HFFc6 (cell line): ENCODE measurements around the gene STEAP4. TPM values are rescaled to one million over a fixed set of nuclear protein-coding genes. Genes with fewer than 3 reads are reported as not detected.

Experiments
- DNase-seq: peaks from one replicate; pipeline ENCODE4 v3.0.0-alpha.2; 2018
- H3K27ac Mint-ChIP-seq: 2 replicates; pipeline ENCODE4 v1.8.0; 2020; ENCODE audit warnings: mild to moderate bottlenecking, mixed read lengths
- H3K27me3 Mint-ChIP-seq: 2 replicates; pipeline ENCODE4 v1.8.0; 2021; ENCODE audit warnings: mild to moderate bottlenecking, moderate library complexity, mixed read lengths; ENCODE audit not compliant: insufficient read depth
- H3K36me3 Mint-ChIP-seq: 2 replicates; pipeline ENCODE4 v1.8.0; 2021; ENCODE audit warnings: low read depth, mixed read lengths
- H3K4me1 Mint-ChIP-seq: 2 replicates; pipeline ENCODE4 v1.8.0; 2020; ENCODE audit warnings: low read depth, mixed read lengths
- H3K4me3 Mint-ChIP-seq: 2 replicates; pipeline ENCODE4 v1.8.0; 2020; ENCODE audit warnings: mild to moderate bottlenecking, moderate library complexity, mixed read lengths
- H3K9me3 Mint-ChIP-seq: 2 replicates; pipeline ENCODE4 v1.8.0; 2020; ENCODE audit warnings: mild to moderate bottlenecking, mixed read lengths
- CTCF ChIP-seq: fragments of 200-600 bp; sonication (generic); IDR thresholded peaks from 2 replicates; pipeline ENCODE4 v1.5.0; 2021; ENCODE audit warnings: antibody characterized with exemption, mild to moderate bottlenecking
- total RNA-seq, 6 experiments: library from RNA; stranded (reverse); fragmentation: NEBNext Ultra II Directional; extraction: Animal tissue kit (Norgen Biotek cat#: 25700); gene quantifications; 2 replicates in 1 of 6; 3 replicates in 5 of 6; pipeline ENCODE4 v1.2.3, GENCODE V29; 2021

STEAP4 gene
- total RNA-seq, 6 experiments from 2014 or later: not detected

GRCh38 chr7:88307823-88308222, 1.1 kb upstream of the STEAP4 start:
- peaks cover 13% of the 10 kb centered on the region for H3K9me3 Mint-ChIP-seq
- H3K36me3 Mint-ChIP-seq: no peaks in the 10 kb centered on the region
- no peak overlapping the region for H3K27ac Mint-ChIP-seq
- TF ChIP-seq CTCF: no peak
- no peaks in the 10 kb centered on the region for H3K4me1 Mint-ChIP-seq
- no peaks in the 10 kb centered on the region; the same call in 1 of the 2 replicates for H3K27me3 Mint-ChIP-seq
- DNase-seq: no peak
- no peak overlapping the region for H3K4me3 Mint-ChIP-seq

GRCh38 chr7:88307412-88307811, 718 bp upstream of the STEAP4 start:
- H3K9me3 Mint-ChIP-seq: peaks cover 13% of the 10 kb centered on the region
- H3K27me3 Mint-ChIP-seq: no peaks in the 10 kb centered on the region; the same call in 1 of the 2 replicates
- DNase-seq: no peak
- H3K27ac Mint-ChIP-seq: no peak overlapping the region
- no peaks in the 10 kb centered on the region for H3K4me1 Mint-ChIP-seq
- no peak overlapping the region for H3K4me3 Mint-ChIP-seq
- TF ChIP-seq CTCF: no peak
- no peaks in the 10 kb centered on the region for H3K36me3 Mint-ChIP-seq

- Mint-ChIP-seq H3K27me3 (peaks cover 2% of the 10 kb centered on the region; the same call in 1 of the 2 replicates), H3K4me1 (no peaks in the 10 kb centered on the region), H3K36me3 (no peaks in the 10 kb centered on the region), H3K9me3 (peaks cover 5% of the 10 kb centered on the region; the same call in 1 of the 2 replicates), H3K27ac (no peak overlapping the region), H3K4me3 (no peak overlapping the region)
- TF ChIP-seq CTCF: no peak
- no peak for DNase-seq
These were observed 1.6 kb downstream of the STEAP4 start for GRCh38 chr7:88305044-88305443.

GRCh38 chr7:88302486-88302885, 4.2 kb downstream of the STEAP4 start:
- peaks cover 2% of the 10 kb centered on the region; the same call in 1 of the 2 replicates for H3K27me3 Mint-ChIP-seq
- no peak overlapping the region for H3K27ac Mint-ChIP-seq
- DNase-seq: no peak
- no peak overlapping the region for H3K4me3 Mint-ChIP-seq
- no peaks in the 10 kb centered on the region for H3K4me1 Mint-ChIP-seq
- TF ChIP-seq CTCF: no peak
- H3K36me3 Mint-ChIP-seq: no peaks in the 10 kb centered on the region
- H3K9me3 Mint-ChIP-seq: peaks cover 10% of the 10 kb centered on the region; the same call in 1 of the 2 replicates

- TF ChIP-seq CTCF: no peak
- Mint-ChIP-seq H3K9me3 (peaks cover 10% of the 10 kb centered on the region; the same call in 1 of the 2 replicates), H3K27ac (no peak overlapping the region), H3K4me3 (no peak overlapping the region), H3K36me3 (no peaks in the 10 kb centered on the region), H3K4me1 (no peaks in the 10 kb centered on the region), H3K27me3 (peaks cover 2% of the 10 kb centered on the region; the same call in 1 of the 2 replicates)
- no peak for DNase-seq
These were observed 4.8 kb downstream of the STEAP4 start for GRCh38 chr7:88301924-88302323.
